NB4 (cell line): ENCODE data around the gene ARIH1.
"Not testable (repeated sequence)": the region's sequence is repeated elsewhere in the genome, so short reads cannot be mapped to it uniquely, and the experiment has no call there.

Source experiments
- POLR2A ChIP-seq: IDR thresholded peaks from 2 replicates; pipeline ENCODE4 v1.6.1; 2011; ENCODE audit warnings: mild to moderate bottlenecking; ENCODE audit not compliant: insufficient read length; ENCODE audit errors: extremely low read depth
- TF ChIP-seq, protein P1 (sequence below): IDR thresholded peaks from one replicate; pipeline ENCODE4 v1.5.1; 2012; ENCODE audit warnings: low read depth, low read length
- TF ChIP-seq, protein P2 (sequence below): IDR thresholded peaks from 2 replicates; pipeline ENCODE4 v1.6.1; 2011; ENCODE audit warnings: low read depth, low read length

DNA sequence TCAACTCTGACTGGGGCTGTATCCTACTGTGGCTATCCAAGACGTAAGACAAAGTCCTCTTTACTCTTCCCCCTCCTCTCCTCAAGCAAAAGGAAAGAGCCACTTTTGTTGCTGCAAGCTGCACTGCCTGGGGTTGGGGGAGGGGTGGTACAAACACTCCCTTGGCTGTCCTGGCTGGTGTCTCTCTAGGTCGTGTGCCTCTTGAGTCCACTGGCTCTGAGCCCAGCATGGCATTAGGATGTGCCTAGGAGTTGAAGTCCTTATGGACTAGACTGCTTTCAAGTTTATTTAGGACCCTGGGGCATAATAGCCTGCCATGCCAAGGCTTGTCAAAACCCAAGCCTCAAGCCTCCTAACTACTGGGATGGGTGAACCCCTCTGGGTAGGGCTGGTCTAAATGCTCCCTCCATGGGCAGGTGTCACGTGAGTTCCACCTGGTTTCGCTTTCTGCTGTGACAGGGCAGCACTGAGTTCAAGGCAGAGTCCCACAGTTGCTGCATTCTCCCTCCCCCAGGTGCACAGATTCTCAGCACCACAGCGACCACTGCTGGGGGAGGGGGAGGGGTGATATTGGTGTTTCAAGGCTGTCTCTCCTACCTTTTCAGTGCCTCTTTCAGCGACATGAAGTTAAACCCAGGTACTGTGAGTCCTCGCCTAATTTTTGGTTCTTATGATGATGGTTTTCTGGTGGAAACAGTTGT, 141.6 kb downstream of the ARIH1 start:
- TF ChIP-seq, protein P1, sequence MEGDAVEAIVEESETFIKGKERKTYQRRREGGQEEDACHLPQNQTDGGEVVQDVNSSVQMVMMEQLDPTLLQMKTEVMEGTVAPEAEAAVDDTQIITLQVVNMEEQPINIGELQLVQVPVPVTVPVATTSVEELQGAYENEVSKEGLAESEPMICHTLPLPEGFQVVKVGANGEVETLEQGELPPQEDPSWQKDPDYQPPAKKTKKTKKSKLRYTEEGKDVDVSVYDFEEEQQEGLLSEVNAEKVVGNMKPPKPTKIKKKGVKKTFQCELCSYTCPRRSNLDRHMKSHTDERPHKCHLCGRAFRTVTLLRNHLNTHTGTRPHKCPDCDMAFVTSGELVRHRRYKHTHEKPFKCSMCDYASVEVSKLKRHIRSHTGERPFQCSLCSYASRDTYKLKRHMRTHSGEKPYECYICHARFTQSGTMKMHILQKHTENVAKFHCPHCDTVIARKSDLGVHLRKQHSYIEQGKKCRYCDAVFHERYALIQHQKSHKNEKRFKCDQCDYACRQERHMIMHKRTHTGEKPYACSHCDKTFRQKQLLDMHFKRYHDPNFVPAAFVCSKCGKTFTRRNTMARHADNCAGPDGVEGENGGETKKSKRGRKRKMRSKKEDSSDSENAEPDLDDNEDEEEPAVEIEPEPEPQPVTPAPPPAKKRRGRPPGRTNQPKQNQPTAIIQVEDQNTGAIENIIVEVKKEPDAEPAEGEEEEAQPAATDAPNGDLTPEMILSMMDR = not testable (repeated sequence)
- not testable (repeated sequence) for TF ChIP-seq POLR2A
- TF ChIP-seq, protein P2, sequence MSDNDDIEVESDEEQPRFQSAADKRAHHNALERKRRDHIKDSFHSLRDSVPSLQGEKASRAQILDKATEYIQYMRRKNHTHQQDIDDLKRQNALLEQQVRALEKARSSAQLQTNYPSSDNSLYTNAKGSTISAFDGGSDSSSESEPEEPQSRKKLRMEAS = not testable (repeated sequence)
